ENCODE measurements around the gene UNC119. TPM values are rescaled to one million over a fixed set of nuclear protein-coding genes. Genes with fewer than 3 reads are reported as not detected.

UNC119 gene
- 10.5 and 14.2 TPM in 2 replicates for total RNA-seq (2014; rRNA removed; shearing (Covaris generic))
- 8.4 and 14.9 TPM in 2 replicates for total RNA-seq (2022)
- Bru-seq, nascent RNA, result percentile 37 among the genes with signal in this experiment
- percentile 48 among the genes with signal in this experiment for BruChase-seq, experiment 1, labeled RNA remaining after a 6-hour chase
- BruChase-seq, experiment 2, labeled RNA remaining after a 2-hour chase, result percentile 57 among the genes with signal in this experiment
- long read RNA-seq, transcript UNC119-202 (5 exons, 1,424 nt), result major isoform, 12 of 16 reads
- long read RNA-seq, partial matches to known transcripts, result 0 of 16 reads
- long read RNA-seq, other reads (novel, unspliced or antisense), result 1 of 16 reads

DNA sequence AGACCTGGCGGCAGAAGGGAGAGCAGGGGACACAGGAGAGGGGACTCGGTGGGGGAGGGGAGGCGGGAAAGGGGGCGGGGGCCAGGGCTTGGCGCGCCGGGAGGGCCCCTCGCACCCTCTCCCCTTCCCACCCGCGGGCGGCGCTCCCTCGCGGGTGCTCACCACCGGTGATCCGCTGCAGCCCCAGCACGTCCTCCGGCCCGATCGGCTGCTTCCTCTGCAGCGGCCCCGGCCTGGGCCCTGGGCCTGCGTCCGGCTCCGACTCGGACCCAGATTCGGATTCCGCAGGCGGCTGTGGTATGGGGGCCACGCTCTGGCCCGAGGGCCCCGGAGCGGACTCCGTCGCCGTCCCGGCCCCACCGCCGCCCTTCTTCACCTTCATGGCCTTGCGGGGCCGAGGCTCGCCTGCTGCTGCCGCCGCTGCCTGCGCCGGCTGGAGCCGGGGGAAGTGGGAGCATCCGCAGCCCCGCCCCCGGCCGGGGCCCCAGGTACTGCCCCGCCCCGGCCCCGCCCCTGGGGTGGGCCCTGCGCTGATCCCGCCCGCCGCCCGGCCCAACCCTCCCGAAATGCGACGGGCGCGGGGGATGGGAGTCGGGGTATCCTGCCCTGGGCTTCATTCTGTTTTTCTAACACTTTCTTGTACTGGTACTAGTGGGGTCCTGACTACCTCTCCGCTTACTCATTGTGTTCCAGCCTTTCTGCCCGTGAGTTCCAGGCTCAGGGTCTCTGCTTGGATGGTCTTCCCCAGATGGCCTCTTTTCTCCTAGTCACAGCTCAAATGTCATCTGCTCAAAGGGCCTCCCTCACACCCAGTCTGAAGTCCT is at the start of gene UNC119:
Gene UNC119, minus strand, starts transcription at position 449 of the 824 bp plus-strand sequence. Its CDS starts 67 bp downstream, at position 382.
- Histone ChIP-seq H3K4me2 (ENCODE audit: low read length) (peak within 1 kb of the TSS; percentile 90), H3K4me3 (ENCODE audit: low read depth, low read length, poor library complexity, severe bottlenecking) (peak within 1 kb of the TSS; percentile 73), H3K9me3 (ENCODE audit: low read length) (no peaks in the 10 kb centered on the region), H4K20me1 (ENCODE audit: insufficient read depth, low read length) (no peaks in the 10 kb centered on the region), H3K4me1 (ENCODE audit: insufficient read depth, low read length, poor library complexity, severe bottlenecking) (peaks cover 26% of the 10 kb centered on the region), H3K79me2 (ENCODE audit: insufficient read depth, low read depth, low read length) (no peaks in the 10 kb centered on the region), H2AFZ (ENCODE audit: low read length) (no peak within 1 kb of the TSS), H3K27ac (ENCODE audit: low read depth, low read length, poor library complexity, severe bottlenecking) (no peak within 1 kb of the TSS), H3K9me2 (ENCODE audit: insufficient read depth, low read length) (no peaks in the 10 kb centered on the region), H3K36me3 (ENCODE audit: insufficient read depth, low read length) (peaks cover 36% of the 10 kb centered on the region; the same call in 1 of the 2 replicates)
- no peak for TF ChIP-seq CTCF (conservative IDR thresholded peaks at IDR 0.05; ENCODE audit: low read length)
- TF ChIP-seq EZH2phosphoT487 (IDR thresholded peaks at IDR 0.05; ENCODE audit: borderline replicate concordance, low read depth, low read length), result no peak
- ChIA-PET POLR2A (interaction anchor here (0.6 to 1.0 kb wide), 2 partner anchors 19 to 36 kb away, joined by 3 to 5 read pairs; no protein-coding TSS in a partner anchor), CTCF (ENCODE audit: unreplicated experiment) (no interaction called here)
- DNase-seq (ENCODE audit: low spot score), result peak; percentile 86
- intact Hi-C loops (cut with micrococcal nuclease; ENCODE audit: unreplicated experiment), result loop anchor here (5.0 kb wide), 1 partner anchor 60 kb away; the partner anchor contains the start of gene RSKR
- BruUV-seq (replicated peaks), result no TSS peak

DNA sequence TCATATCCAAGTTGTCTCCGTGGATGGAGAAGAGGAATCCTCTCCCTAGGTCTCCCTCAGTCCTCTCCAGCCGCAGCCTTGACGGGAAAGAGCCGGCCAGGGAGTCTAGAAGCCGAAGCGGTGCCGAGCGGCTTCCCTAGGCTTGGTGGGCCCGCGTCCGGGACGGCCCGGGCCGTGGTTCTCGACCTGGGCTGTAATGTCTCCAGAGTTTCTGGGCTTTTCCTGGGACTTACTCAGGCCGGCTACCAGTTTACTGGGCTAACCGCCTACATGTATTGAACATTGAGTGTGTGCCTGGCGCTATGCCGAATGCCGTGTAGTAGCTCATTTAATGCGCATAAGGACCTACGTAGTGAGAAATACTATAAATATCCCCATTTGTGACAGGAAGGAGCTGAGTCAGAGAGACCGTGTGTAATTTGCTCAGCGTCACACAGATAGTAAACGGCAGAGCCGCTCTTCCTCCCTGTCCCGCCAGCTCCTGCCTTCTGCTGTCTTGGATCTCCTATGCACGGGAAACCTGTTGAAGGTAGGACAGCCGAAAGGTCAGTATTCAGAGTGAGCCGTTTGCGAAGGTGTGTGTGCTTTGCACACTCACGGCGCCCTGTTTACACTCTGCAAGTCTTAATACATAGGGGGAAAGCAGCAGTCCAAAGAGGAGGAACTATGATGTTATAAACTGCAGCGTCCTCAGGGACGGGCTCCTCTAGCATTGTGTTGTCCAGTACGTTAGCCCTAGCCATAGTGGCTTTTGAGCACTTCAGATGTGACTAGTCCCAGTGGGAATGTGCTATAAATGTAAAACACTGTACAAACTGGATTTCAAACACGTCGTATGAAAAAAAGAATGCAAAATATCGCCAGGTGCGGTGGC is 47.1 kb upstream of the UNC119 start:
- intact Hi-C loops (cut with micrococcal nuclease; ENCODE audit: unreplicated experiment), result loop anchor here (2.0 kb wide), 1 partner anchor 29 kb away; the partner anchor contains the start of gene PIGS
- peak overlapping the region; percentile 73 for H3K27ac ChIP-seq (ENCODE audit: low read depth, low read length, poor library complexity, severe bottlenecking)
- BruUV-seq (replicated peaks), result TSS peak; percentile 91

More for the DNA sequence above, 47.1 kb upstream of the UNC119 start:
- Histone ChIP-seq H3K36me3 (ENCODE audit: insufficient read depth, low read length) (peaks cover 38% of the 10 kb centered on the region), H3K9me3 (ENCODE audit: low read length) (no peaks in the 10 kb centered on the region), H3K9me2 (ENCODE audit: insufficient read depth, low read length) (no peaks in the 10 kb centered on the region), H4K20me1 (ENCODE audit: insufficient read depth, low read length) (no peaks in the 10 kb centered on the region), H3K79me2 (ENCODE audit: insufficient read depth, low read depth, low read length) (peaks cover 30% of the 10 kb centered on the region), H3K4me2 (ENCODE audit: low read length) (peak overlapping the region; percentile 93), H3K4me1 (ENCODE audit: insufficient read depth, low read length, poor library complexity, severe bottlenecking) (peaks cover 23% of the 10 kb centered on the region), H3K4me3 (ENCODE audit: low read depth, low read length, poor library complexity, severe bottlenecking) (peak overlapping the region; percentile 82), H2AFZ (ENCODE audit: low read length) (peak overlapping the region; percentile 66)
- TF ChIP-seq CTCF (conservative IDR thresholded peaks at IDR 0.05; ENCODE audit: low read length) (no peak), EZH2phosphoT487 (IDR thresholded peaks at IDR 0.05; ENCODE audit: borderline replicate concordance, low read depth, low read length) (no peak)
- POLR2A ChIA-PET, result interaction anchor here (0.5 to 1.9 kb wide), 5 partner anchors 11 to 243 kb away, joined by 3 to 10 read pairs (median 3); partner anchors contain the start of genes ALDOC, FAM222B and PIGS
- CTCF ChIA-PET (ENCODE audit: unreplicated experiment), result no interaction called here
- peak; percentile 55 for DNase-seq (ENCODE audit: low spot score)

Data from OCI-LY7 (cell line).